HG02840 (cell line): ENCODE data around the gene DOK7.
"Not testable (repeated sequence)": the region's sequence is repeated elsewhere in the genome, so short reads cannot be mapped to it uniquely, and the experiment has no call there.

ENCODE experiments used
- ATAC-seq: cut with Tn5 transposase; IDR thresholded peaks from one replicate; pipeline ENCODE4 v1.9.1; 2021; ENCODE audit warnings: mild to moderate bottlenecking, moderate library complexity, moderate number of reproducible peaks; ENCODE audit not compliant: unreplicated experiment, low FRiP score

The DOK7 gene

GRCh38 chr4:3459156-3459555, 4.0 kb upstream of the DOK7 start:
- not testable (repeated sequence) for ATAC-seq

- no peak for ATAC-seq
Measured at GRCh38 chr4:3460926-3461325, 2.2 kb upstream of the DOK7 start.

GRCh38 chr4:3461515-3462291, 1.4 kb upstream of the DOK7 start:
- no peak for ATAC-seq

GRCh38 chr4:3462321-3462789, 751 bp upstream of the DOK7 start:
- no peak for ATAC-seq

- no peak for ATAC-seq
Measured at GRCh38 chr4:3463556-3464348, 646 bp downstream of the DOK7 start.

GRCh38 chr4:3464349-3464905, 1.3 kb downstream of the DOK7 start:
- no peak for ATAC-seq

GRCh38 chr4:3464911-3465697, 2.0 kb downstream of the DOK7 start:
- ATAC-seq = no peak

GRCh38 chr4:3465698-3466671, 2.9 kb downstream of the DOK7 start:
- no peak for ATAC-seq

GRCh38 chr4:3466691-3467600, 3.8 kb downstream of the DOK7 start:
- no peak for ATAC-seq

GRCh38 chr4:3467601-3468031, 4.5 kb downstream of the DOK7 start:
- ATAC-seq = no peak

GRCh38 chr4:3468154-3468553, 5.0 kb downstream of the DOK7 start:
- ATAC-seq = no peak

- ATAC-seq = no peak
Measured at GRCh38 chr4:3468804-3469203, 5.7 kb downstream of the DOK7 start.

- no peak for ATAC-seq
Measured at GRCh38 chr4:3469386-3470243, 6.5 kb downstream of the DOK7 start.

GRCh38 chr4:3470244-3471097, 7.4 kb downstream of the DOK7 start:
- no peak for ATAC-seq

- no peak for ATAC-seq
Measured at GRCh38 chr4:3471098-3471760, 8.1 kb downstream of the DOK7 start.

GRCh38 chr4:3471886-3472285, 8.8 kb downstream of the DOK7 start:
- no peak for ATAC-seq
